SJSA1 (cell line): ENCODE measurements around the gene ABHD15. TPM values are rescaled to one million over a fixed set of nuclear protein-coding genes. Genes with fewer than 3 reads are reported as not detected.

Source experiments
- DNase-seq, 2 experiments: peaks; one replicate each; pipeline ENCODE4 v3.0.0-alpha.2; 2015 to 2020; ENCODE audit warnings: low spot score in 2 of 2, low read depth in 1 of 2
- H3K27ac ChIP-seq: fragments of 250-450 bp; sonication (Bioruptor Pico); 2 replicates; pipeline ENCODE4 v1.5.1; 2020; ENCODE audit warnings: mild to moderate bottlenecking, moderate library complexity
- H3K27me3 ChIP-seq: fragments of 250-450 bp; sonication (Bioruptor Pico); replicated peaks from 2 replicates; pipeline ENCODE4 v1.5.1; 2020; ENCODE audit warnings: mild to moderate bottlenecking, moderate library complexity
- H3K36me3 ChIP-seq: fragments of 250-450 bp; sonication (Bioruptor Pico); 2 replicates; pipeline ENCODE4 v1.5.1; 2020; ENCODE audit warnings: mild to moderate bottlenecking
- H3K4me1 ChIP-seq: fragments of 250-450 bp; sonication (Bioruptor Pico); replicated peaks from 2 replicates; pipeline ENCODE4 v1.6.1; 2021; ENCODE audit warnings: mild to moderate bottlenecking
- H3K4me3 ChIP-seq: fragments of 250-450 bp; sonication (Bioruptor Pico); 2 replicates; pipeline ENCODE4 v1.5.1; 2020; ENCODE audit warnings: mild to moderate bottlenecking
- H3K9me3 ChIP-seq: fragments of 250-450 bp; sonication (Bioruptor Pico); replicated peaks from 2 replicates; pipeline ENCODE4 v1.5.1; 2020; ENCODE audit warnings: mild to moderate bottlenecking
- total RNA-seq: library from RNA; depleted of rRNA; stranded (reverse); fragments of >200 nt; shearing (Covaris generic); gene quantifications from 2 replicates; pipeline ENCODE4 v1.2.3, GENCODE V29; 2014; rRNA removed

ABHD15 gene
- total RNA-seq, 1 experiment from 2014 or later = 5.7 TPM

- peaks cover 50% of the 10 kb centered on the region for H3K36me3 ChIP-seq
- no peaks in the 10 kb centered on the region for H3K27me3 ChIP-seq
- no peaks in the 10 kb centered on the region for H3K9me3 ChIP-seq
- H3K4me3 ChIP-seq = no peak overlapping the region
- H3K27ac ChIP-seq = no peak overlapping the region
- no peaks in the 10 kb centered on the region for H3K4me1 ChIP-seq
- no peak for DNase-seq
These were observed 32.9 kb downstream of the ABHD15 start for GRCh38 chr17:29533976-29534375.

DNA sequence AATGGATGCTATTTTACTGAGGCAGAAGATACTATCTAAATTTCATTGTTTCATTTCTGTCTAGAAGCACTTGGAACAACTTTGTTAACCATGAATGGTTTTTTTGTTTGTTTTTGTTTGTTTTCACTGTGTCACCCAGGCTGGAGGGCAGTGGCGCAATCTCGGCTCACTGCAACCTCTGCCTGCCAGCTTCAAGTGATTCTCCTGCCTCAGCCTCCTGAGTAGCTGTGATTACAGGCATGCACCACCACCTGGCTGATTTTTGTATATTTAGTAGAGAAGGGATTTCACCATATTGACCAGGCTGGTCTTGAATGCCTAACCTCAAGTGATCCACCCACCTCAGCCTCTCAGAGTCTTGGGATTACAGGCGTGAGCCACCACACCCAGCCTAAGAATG lies 40.5 kb downstream of the ABHD15 start:
- Histone ChIP-seq H3K9me3 (no peaks in the 10 kb centered on the region), H3K27ac (no peak overlapping the region), H3K4me1 (peaks cover 17% of the 10 kb centered on the region), H3K27me3 (no peaks in the 10 kb centered on the region), H3K36me3 (peaks cover 57% of the 10 kb centered on the region), H3K4me3 (no peak overlapping the region)
- no peak for DNase-seq

DNA sequence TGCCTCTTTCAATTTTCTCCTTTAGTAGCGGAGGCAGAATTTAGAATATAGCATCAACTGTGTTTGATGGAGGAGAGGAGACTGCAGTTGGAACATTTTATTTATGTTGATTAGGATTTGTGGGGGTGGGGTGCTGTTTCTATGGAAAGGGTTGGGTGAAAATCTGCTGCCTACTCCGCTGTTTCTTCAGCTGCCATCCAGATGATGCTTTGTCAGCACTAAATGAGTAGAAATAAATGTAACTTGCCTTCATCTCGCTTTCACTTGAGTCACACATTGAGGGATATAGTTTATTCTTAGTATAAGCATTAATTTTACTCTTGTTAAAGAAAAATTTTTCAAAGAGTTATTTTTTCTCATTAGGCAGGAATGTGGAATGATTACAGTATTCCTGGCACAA lies 42.1 kb downstream of the ABHD15 start:
- H3K36me3 ChIP-seq = peaks cover 64% of the 10 kb centered on the region
- H3K4me1 ChIP-seq = peaks cover 17% of the 10 kb centered on the region
- no peaks in the 10 kb centered on the region for H3K9me3 ChIP-seq
- no peaks in the 10 kb centered on the region for H3K27me3 ChIP-seq
- DNase-seq = no peak
- H3K4me3 ChIP-seq = no peak overlapping the region
- no peak overlapping the region for H3K27ac ChIP-seq

GRCh38 chr17:29518359-29518758 lies 48.5 kb downstream of the ABHD15 start:
- Histone ChIP-seq H3K9me3 (no peaks in the 10 kb centered on the region), H3K4me1 (peaks cover 9% of the 10 kb centered on the region; the same call in 1 of the 2 replicates), H3K27me3 (no peaks in the 10 kb centered on the region), H3K27ac (no peak overlapping the region), H3K36me3 (peaks cover 70% of the 10 kb centered on the region), H3K4me3 (no peak overlapping the region)
- no peak for DNase-seq

- DNase-seq = no peak
- Histone ChIP-seq H3K27ac (no peak overlapping the region), H3K4me1 (peaks cover 9% of the 10 kb centered on the region; the same call in 1 of the 2 replicates), H3K4me3 (no peak overlapping the region), H3K9me3 (no peaks in the 10 kb centered on the region), H3K36me3 (peaks cover 59% of the 10 kb centered on the region), H3K27me3 (no peaks in the 10 kb centered on the region)
These were observed 52.0 kb downstream of the ABHD15 start for GRCh38 chr17:29514792-29515191.

DNA sequence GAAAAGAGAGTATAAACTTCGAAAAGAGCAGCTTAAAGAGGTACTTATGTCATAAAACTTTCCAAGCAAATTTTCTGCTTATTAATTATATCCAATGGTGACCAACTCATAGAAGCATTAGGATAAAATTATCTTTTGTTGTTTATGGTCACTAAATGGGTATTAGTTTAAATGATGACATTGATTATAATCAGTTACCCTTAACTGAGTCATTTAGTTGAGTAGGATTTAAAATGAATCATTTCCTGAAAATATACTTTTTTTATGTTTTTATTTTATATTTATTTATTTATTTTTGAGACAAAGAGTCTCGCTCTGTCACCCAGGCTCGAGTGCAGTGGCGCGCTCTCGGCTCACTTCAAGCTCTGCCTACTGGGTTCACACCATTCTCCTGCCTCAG lies 55.9 kb downstream of the ABHD15 start:
- Histone ChIP-seq H3K9me3 (no peaks in the 10 kb centered on the region), H3K4me1 (peaks cover 9% of the 10 kb centered on the region; the same call in 1 of the 2 replicates), H3K4me3 (no peak overlapping the region), H3K27me3 (no peaks in the 10 kb centered on the region), H3K27ac (no peak overlapping the region), H3K36me3 (peaks cover 43% of the 10 kb centered on the region)
- no peak for DNase-seq

Other genes with a start within 250 kb of the ABHD15 start
- gene TAOK1, start 176.7 kb downstream of the ABHD15 start, total RNA-seq = 25.2 and 38.4 TPM in 2 replicates
- 66.7 and 86.9 TPM in 2 replicates for gene TP53I13, start 1.7 kb upstream of the ABHD15 start, total RNA-seq
- gene GIT1, start 22.6 kb upstream of the ABHD15 start, total RNA-seq = 16.8 and 52.6 TPM in 2 replicates
- 2.9 and 3.4 TPM in 2 replicates for gene ANKRD13B, start 26.1 kb upstream of the ABHD15 start, total RNA-seq
- gene CORO6, start 55.9 kb upstream of the ABHD15 start, total RNA-seq = 0.45 and 4.2 TPM in 2 replicates